Measurements from ENCODE around the gene AHDC1.

DNA sequence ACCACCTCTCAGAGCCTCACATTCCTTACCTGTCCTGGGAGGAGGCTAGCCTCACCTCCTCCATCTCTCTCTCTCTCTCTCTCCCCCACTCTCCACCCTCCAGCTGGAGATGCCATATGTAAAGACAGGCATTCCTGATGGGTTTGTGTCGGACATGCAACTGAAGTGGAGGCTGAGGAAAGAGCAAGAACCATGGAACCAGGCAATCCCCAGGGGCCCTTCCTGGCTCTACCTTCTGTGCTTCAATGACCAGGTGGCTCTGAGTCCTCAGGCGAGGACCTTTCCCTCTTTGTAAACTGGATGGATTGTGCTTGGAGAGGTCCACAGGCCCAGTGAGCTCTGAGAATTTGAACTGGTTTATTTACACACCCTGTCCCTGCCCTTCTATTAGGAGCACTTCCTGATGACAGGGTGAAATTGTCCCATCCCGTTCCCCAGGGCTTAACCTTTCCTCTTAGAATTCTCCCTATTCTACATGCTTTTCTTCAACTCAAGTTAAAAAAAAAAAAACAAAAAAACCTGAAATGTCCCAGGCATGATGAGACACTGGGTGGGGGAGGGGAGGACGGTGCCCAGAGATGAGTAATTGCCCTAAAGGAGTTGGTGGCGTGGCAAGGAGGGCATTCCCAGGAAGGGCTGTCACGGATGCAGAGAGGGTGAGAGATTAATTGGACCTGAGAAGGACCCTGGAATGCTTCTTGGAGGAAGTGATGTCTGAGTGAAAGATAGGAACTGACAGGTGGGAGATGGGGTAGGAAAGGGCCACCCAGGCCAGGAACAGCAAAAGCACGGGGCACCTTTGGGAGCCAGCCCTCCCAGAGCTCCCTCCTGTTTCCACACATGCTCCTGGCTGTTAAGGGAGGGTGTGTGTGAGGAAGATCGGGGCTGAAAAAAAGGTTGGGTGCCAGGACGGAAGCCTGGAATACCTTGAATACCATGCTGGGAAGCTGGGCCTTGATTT lies 63.8 kb downstream of the AHDC1 start:
- TF ChIP-seq, protein P1, sequence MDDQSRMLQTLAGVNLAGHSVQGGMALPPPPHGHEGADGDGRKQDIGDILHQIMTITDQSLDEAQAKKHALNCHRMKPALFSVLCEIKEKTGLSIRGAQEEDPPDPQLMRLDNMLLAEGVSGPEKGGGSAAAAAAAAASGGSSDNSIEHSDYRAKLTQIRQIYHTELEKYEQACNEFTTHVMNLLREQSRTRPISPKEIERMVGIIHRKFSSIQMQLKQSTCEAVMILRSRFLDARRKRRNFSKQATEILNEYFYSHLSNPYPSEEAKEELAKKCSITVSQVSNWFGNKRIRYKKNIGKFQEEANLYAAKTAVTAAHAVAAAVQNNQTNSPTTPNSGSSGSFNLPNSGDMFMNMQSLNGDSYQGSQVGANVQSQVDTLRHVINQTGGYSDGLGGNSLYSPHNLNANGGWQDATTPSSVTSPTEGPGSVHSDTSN (CRISPR knock-in tag; IDR thresholded peaks at IDR 0.05) = no peak
- TF ChIP-seq ZNF560 (tag by site-specific recombination; IDR thresholded peaks at IDR 0.05; ENCODE audit: borderline replicate concordance) = no peak
- TF ChIP-seq ZSCAN30 (tag by site-specific recombination; IDR thresholded peaks at IDR 0.05) = no peak
- no peak for TF ChIP-seq ZNF274 (IDR thresholded peaks at IDR 0.05; ENCODE audit: low read length)
- no peak for TF ChIP-seq ZNF274 (tag by site-specific recombination; IDR thresholded peaks at IDR 0.05; ENCODE audit: borderline replicate concordance)
- no peak for TF ChIP-seq ZNF629 (tag by site-specific recombination; IDR thresholded peaks at IDR 0.05)
- TF ChIP-seq, protein P2, sequence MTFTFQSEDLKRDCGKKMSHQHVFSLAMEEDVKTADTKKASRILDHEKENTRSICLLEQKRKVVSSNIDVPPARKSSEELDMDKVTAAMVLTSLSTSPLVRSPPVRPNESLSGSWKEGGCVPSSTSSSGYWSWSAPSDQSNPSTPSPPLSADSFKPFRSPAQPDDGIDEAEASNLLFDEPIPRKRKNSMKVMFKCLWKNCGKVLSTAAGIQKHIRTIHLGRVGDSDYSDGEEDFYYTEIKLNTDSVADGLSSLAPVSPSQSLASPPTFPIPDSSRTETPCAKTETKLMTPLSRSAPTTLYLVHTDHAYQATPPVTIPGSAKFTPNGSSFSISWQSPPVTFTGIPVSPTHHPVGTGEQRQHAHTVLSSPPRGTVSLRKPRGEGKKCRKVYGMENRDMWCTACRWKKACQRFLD (tag by site-specific recombination; IDR thresholded peaks at IDR 0.05) = no peak
- TF ChIP-seq ZNF138 (tag by site-specific recombination; IDR thresholded peaks at IDR 0.05; ENCODE audit: borderline replicate concordance) = no peak
- no peak for TF ChIP-seq SCRT2 (tag by site-specific recombination; IDR thresholded peaks at IDR 0.05)
- TF ChIP-seq, protein P3, sequence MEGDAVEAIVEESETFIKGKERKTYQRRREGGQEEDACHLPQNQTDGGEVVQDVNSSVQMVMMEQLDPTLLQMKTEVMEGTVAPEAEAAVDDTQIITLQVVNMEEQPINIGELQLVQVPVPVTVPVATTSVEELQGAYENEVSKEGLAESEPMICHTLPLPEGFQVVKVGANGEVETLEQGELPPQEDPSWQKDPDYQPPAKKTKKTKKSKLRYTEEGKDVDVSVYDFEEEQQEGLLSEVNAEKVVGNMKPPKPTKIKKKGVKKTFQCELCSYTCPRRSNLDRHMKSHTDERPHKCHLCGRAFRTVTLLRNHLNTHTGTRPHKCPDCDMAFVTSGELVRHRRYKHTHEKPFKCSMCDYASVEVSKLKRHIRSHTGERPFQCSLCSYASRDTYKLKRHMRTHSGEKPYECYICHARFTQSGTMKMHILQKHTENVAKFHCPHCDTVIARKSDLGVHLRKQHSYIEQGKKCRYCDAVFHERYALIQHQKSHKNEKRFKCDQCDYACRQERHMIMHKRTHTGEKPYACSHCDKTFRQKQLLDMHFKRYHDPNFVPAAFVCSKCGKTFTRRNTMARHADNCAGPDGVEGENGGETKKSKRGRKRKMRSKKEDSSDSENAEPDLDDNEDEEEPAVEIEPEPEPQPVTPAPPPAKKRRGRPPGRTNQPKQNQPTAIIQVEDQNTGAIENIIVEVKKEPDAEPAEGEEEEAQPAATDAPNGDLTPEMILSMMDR (tag by site-specific recombination; IDR thresholded peaks at IDR 0.05) = no peak
- no peak for TF ChIP-seq HOXA7 (CRISPR knock-in tag; IDR thresholded peaks at IDR 0.05; ENCODE audit: borderline replicate concordance)
- TF ChIP-seq ZNF654 (tag by site-specific recombination; IDR thresholded peaks at IDR 0.05; ENCODE audit: low read depth) = no peak
- no peak for TF ChIP-seq SALL2 (tag by site-specific recombination; IDR thresholded peaks at IDR 0.05; ENCODE audit: borderline replicate concordance)
- TF ChIP-seq, protein P4, sequence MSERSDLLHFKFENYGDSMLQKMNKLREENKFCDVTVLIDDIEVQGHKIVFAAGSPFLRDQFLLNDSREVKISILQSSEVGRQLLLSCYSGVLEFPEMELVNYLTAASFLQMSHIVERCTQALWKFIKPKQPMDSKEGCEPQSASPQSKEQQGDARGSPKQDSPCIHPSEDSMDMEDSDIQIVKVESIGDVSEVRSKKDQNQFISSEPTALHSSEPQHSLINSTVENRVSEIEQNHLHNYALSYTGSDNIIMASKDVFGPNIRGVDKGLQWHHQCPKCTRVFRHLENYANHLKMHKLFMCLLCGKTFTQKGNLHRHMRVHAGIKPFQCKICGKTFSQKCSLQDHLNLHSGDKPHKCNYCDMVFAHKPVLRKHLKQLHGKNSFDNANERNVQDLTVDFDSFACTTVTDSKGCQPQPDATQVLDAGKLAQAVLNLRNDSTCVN (tag by site-specific recombination; optimal IDR thresholded peaks at IDR 0.05) = no peak
